ENCODE measurements around the gene VWA2.

Gene VWA2

GRCh38 chr10:114278140-114278883 lies 39.3 kb downstream of the VWA2 start:
- DNase-seq: no peak

- DNase-seq: no peak
Observed at GRCh38 chr10:114278884-114279191, 39.8 kb downstream of the VWA2 start.

GRCh38 chr10:114279289-114279688 lies 40.2 kb downstream of the VWA2 start:
- no peak for DNase-seq

GRCh38 chr10:114279901-114280644 lies 41.0 kb downstream of the VWA2 start:
- no peak for DNase-seq

GRCh38 chr10:114281006-114281405 lies 42.0 kb downstream of the VWA2 start:
- DNase-seq: no peak

- no peak for DNase-seq
Observed at GRCh38 chr10:114281461-114281860, 42.4 kb downstream of the VWA2 start.

- no peak for DNase-seq
Observed at GRCh38 chr10:114282526-114282925, 43.5 kb downstream of the VWA2 start.

- DNase-seq: no peak
Observed at GRCh38 chr10:114283091-114283490, 44.0 kb downstream of the VWA2 start.

GRCh38 chr10:114283535-114284234 lies 44.6 kb downstream of the VWA2 start:
- no peak for DNase-seq

GRCh38 chr10:114284346-114285071 lies 45.5 kb downstream of the VWA2 start:
- DNase-seq: no peak

GRCh38 chr10:114285961-114286441 lies 46.9 kb downstream of the VWA2 start:
- DNase-seq: no peak

GRCh38 chr10:114286921-114287320 lies 47.9 kb downstream of the VWA2 start:
- no peak for DNase-seq

GRCh38 chr10:114288424-114289095 lies 49.5 kb downstream of the VWA2 start:
- DNase-seq: no peak

GRCh38 chr10:114289096-114289436 lies 50.0 kb downstream of the VWA2 start:
- no peak for DNase-seq

GRCh38 chr10:114290038-114290437 lies 51.0 kb downstream of the VWA2 start:
- DNase-seq: no peak

GRCh38 chr10:114291076-114291475 lies 52.0 kb downstream of the VWA2 start:
- DNase-seq: no peak

GRCh38 chr10:114291516-114291915 lies 52.5 kb downstream of the VWA2 start:
- no peak for DNase-seq

GRCh38 chr10:114293075-114293474 lies 54.0 kb downstream of the VWA2 start:
- DNase-seq: no peak

- no peak for DNase-seq
Observed at GRCh38 chr10:114294549-114294948, 55.5 kb downstream of the VWA2 start.

GRCh38 chr10:114295393-114295792 lies 56.3 kb downstream of the VWA2 start:
- DNase-seq: no peak

GRCh38 chr10:114297136-114297705 lies 58.2 kb downstream of the VWA2 start:
- no peak for DNase-seq

GRCh38 chr10:114300036-114300645 lies 61.1 kb downstream of the VWA2 start:
- no peak for DNase-seq

All from activated CD4-positive, alpha-beta T cell treated with anti-CD3 and anti-CD28 coated beads, Interleukin-2, amount 50 U/mL, for 1 hour (primary cell).